Cardiac muscle cell (in vitro differentiated cells and primary cell): ENCODE measurements around the gene FAF2. TPM values are rescaled to one million over a fixed set of nuclear protein-coding genes. Genes with fewer than 3 reads are reported as not detected.
"Not testable (repeated sequence)": the region's sequence is repeated elsewhere in the genome, so short reads cannot be mapped to it uniquely, and the experiment has no call there.

Experiments used
- DNase-seq, 2 donors: peaks; one replicate each; pipeline versions ENCODE4 v3.0.0 to v3.0.0-alpha.2; 2010 to 2017; ENCODE audit warnings: low read depth in 1 of 2, low spot score in 1 of 2
- H3K27ac ChIP-seq: fragments of 200-600 bp; sonication (generic); 2 replicates; pipeline ENCODE4 v1.5.1; 2016
- H3K27me3 ChIP-seq: fragments of 200-600 bp; sonication (generic); 2 replicates; pipeline ENCODE4 v1.6.0; 2016; ENCODE audit warnings: control low read depth
- H3K36me3 ChIP-seq: fragments of 200-600 bp; sonication (generic); 2 replicates; pipeline ENCODE4 v1.5.1; 2016; ENCODE audit warnings: control low read depth
- H3K4me1 ChIP-seq: fragments of 200-600 bp; sonication (generic); 2 replicates; pipeline ENCODE4 v1.8.1; 2017; ENCODE audit warnings: low read depth, mild to moderate bottlenecking, mixed run types
- H3K4me3 ChIP-seq: fragments of 200-600 bp; sonication (generic); 2 replicates; pipeline ENCODE4 v1.5.1; 2016; ENCODE audit warnings: mild to moderate bottlenecking
- H3K9me3 ChIP-seq: fragments of 200-600 bp; sonication (generic); 2 replicates; pipeline ENCODE4 v1.5.1; 2017; ENCODE audit warnings: low read depth, mild to moderate bottlenecking, control low read depth
- CTCF ChIP-seq: IDR thresholded peaks from 2 replicates; pipeline ENCODE4 v1.5.1; 2012; ENCODE audit warnings: low read depth, mild to moderate bottlenecking, low read length
- polyA plus RNA-seq: library from polyadenylated mRNA; unstranded; fragments of >200 nt; fragmentation: Nextera tagmentation; extraction: Ambion mirVana; gene quantifications from 2 replicates; pipeline ENCODE4 v1.2.1, GENCODE V29; 2016
- total RNA-seq: library from RNA; depleted of rRNA; stranded (reverse); fragments of >200 nt; gene quantifications from 2 replicates; pipeline ENCODE4 v1.2.3, GENCODE V29; 2016

FAF2 gene
- total and polyA plus RNA-seq, 2 experiments from 2014 or later = 26.1 to 29.0 TPM

- H3K9me3 ChIP-seq = no peaks in the 10 kb centered on the region
- H3K4me1 ChIP-seq = no peaks in the 10 kb centered on the region
- DNase-seq = no peak
- no peak overlapping the region for H3K4me3 ChIP-seq
- peaks cover 25% of the 10 kb centered on the region for H3K36me3 ChIP-seq
- H3K27me3 ChIP-seq = no peaks in the 10 kb centered on the region
- no peak overlapping the region for H3K27ac ChIP-seq
- no peak for TF ChIP-seq CTCF
Observed at GRCh38 chr5:176481711-176482110, 33.5 kb downstream of the FAF2 start.

GRCh38 chr5:176485176-176485575 is 37.0 kb downstream of the FAF2 start:
- no peaks in the 10 kb centered on the region for H3K27me3 ChIP-seq
- no peaks in the 10 kb centered on the region for H3K4me1 ChIP-seq
- TF ChIP-seq CTCF = no peak
- H3K36me3 ChIP-seq = peaks cover 25% of the 10 kb centered on the region
- DNase-seq = no peak
- no peak overlapping the region for H3K27ac ChIP-seq
- no peak overlapping the region for H3K4me3 ChIP-seq
- no peaks in the 10 kb centered on the region for H3K9me3 ChIP-seq

GRCh38 chr5:176486189-176486757 is 38.1 kb downstream of the FAF2 start:
- peaks cover 23% of the 10 kb centered on the region for H3K36me3 ChIP-seq
- no peaks in the 10 kb centered on the region for H3K27me3 ChIP-seq
- H3K4me3 ChIP-seq = no peak overlapping the region
- no peaks in the 10 kb centered on the region for H3K4me1 ChIP-seq
- H3K27ac ChIP-seq = no peak overlapping the region
- no peak for DNase-seq
- no peak for TF ChIP-seq CTCF
- H3K9me3 ChIP-seq = no peaks in the 10 kb centered on the region

- not testable (repeated sequence) for DNase-seq, H3K4me1 ChIP-seq, H3K4me3 ChIP-seq, H3K27me3 ChIP-seq, H3K27ac ChIP-seq, H3K9me3 ChIP-seq
- H3K36me3 ChIP-seq = peaks cover 32% of the 10 kb centered on the region
Observed at GRCh38 chr5:176487160-176487559, 39.0 kb downstream of the FAF2 start.

GRCh38 chr5:176489077-176489476 is 40.9 kb downstream of the FAF2 start:
- no peak for DNase-seq
- no peaks in the 10 kb centered on the region for H3K9me3 ChIP-seq
- H3K36me3 ChIP-seq = peaks cover 51% of the 10 kb centered on the region
- no peak for TF ChIP-seq CTCF
- H3K27ac ChIP-seq = no peak overlapping the region
- H3K4me1 ChIP-seq = no peaks in the 10 kb centered on the region
- no peaks in the 10 kb centered on the region for H3K27me3 ChIP-seq
- H3K4me3 ChIP-seq = no peak overlapping the region

GRCh38 chr5:176490301-176490700 is 42.1 kb downstream of the FAF2 start:
- no peaks in the 10 kb centered on the region for H3K4me1 ChIP-seq
- H3K36me3 ChIP-seq = peaks cover 62% of the 10 kb centered on the region
- H3K27me3 ChIP-seq = no peaks in the 10 kb centered on the region
- TF ChIP-seq CTCF = no peak
- DNase-seq = no peak
- no peaks in the 10 kb centered on the region for H3K9me3 ChIP-seq
- H3K27ac ChIP-seq = no peak overlapping the region
- no peak overlapping the region for H3K4me3 ChIP-seq
